GM12864 (cell line): ENCODE data around the gene STRN4.

Experiments
- DNase-seq: peaks from one replicate; pipeline ENCODE4 v3.0.0-alpha.2; 2011; ENCODE audit warnings: low read depth
- H3K4me3 ChIP-seq: 2 replicates; pipeline ENCODE4 v1.5.1; 2011; ENCODE audit warnings: mild to moderate bottlenecking, low read depth, low read length, control low read depth
- CTCF ChIP-seq: IDR thresholded peaks from 2 replicates; pipeline ENCODE4 v1.5.1; 2011; ENCODE audit warnings: low read depth, mild to moderate bottlenecking, moderate library complexity, low read length, control low read depth, inconsistent platforms; ENCODE audit errors: missing control alignments

STRN4 gene

GRCh38 chr19:46759206-46759605 is 13.0 kb upstream of the STRN4 start:
- no peak for DNase-seq
- no peak for TF ChIP-seq CTCF

GRCh38 chr19:46756544-46756888 is 10.3 kb upstream of the STRN4 start:
- H3K4me3 ChIP-seq: no peak overlapping the region
- DNase-seq: no peak
- TF ChIP-seq CTCF: no peak

More at GRCh38 chr19:46759206-46759605, 13.0 kb upstream of the STRN4 start:
- no peak overlapping the region for H3K4me3 ChIP-seq

- no peak overlapping the region for H3K4me3 ChIP-seq
- DNase-seq: no peak
- no peak for TF ChIP-seq CTCF
These were observed 9.7 kb upstream of the STRN4 start for GRCh38 chr19:46755853-46756543.

- DNase-seq: no peak
- no peak for TF ChIP-seq CTCF
- H3K4me3 ChIP-seq: no peak overlapping the region
These were observed 9.0 kb upstream of the STRN4 start for GRCh38 chr19:46755077-46755852.

- no peak overlapping the region for H3K4me3 ChIP-seq
- peak; percentile 62 for TF ChIP-seq CTCF
- DNase-seq: no peak
These were observed 7.3 kb upstream of the STRN4 start for GRCh38 chr19:46753420-46754155.

GRCh38 chr19:46748325-46749109 is 2.3 kb upstream of the STRN4 start:
- H3K4me3 ChIP-seq: no peak overlapping the region
- peak; percentile 86 for TF ChIP-seq CTCF
- no peak for DNase-seq
